ENCODE results near the gene TOX4. TPM values are rescaled to one million over a fixed set of nuclear protein-coding genes. Genes with fewer than 3 reads are reported as not detected.

The TOX4 gene
- total RNA-seq, 4 donors from 2014 or later: 28.0 to 45.2 (median 39.9) TPM

DNA sequence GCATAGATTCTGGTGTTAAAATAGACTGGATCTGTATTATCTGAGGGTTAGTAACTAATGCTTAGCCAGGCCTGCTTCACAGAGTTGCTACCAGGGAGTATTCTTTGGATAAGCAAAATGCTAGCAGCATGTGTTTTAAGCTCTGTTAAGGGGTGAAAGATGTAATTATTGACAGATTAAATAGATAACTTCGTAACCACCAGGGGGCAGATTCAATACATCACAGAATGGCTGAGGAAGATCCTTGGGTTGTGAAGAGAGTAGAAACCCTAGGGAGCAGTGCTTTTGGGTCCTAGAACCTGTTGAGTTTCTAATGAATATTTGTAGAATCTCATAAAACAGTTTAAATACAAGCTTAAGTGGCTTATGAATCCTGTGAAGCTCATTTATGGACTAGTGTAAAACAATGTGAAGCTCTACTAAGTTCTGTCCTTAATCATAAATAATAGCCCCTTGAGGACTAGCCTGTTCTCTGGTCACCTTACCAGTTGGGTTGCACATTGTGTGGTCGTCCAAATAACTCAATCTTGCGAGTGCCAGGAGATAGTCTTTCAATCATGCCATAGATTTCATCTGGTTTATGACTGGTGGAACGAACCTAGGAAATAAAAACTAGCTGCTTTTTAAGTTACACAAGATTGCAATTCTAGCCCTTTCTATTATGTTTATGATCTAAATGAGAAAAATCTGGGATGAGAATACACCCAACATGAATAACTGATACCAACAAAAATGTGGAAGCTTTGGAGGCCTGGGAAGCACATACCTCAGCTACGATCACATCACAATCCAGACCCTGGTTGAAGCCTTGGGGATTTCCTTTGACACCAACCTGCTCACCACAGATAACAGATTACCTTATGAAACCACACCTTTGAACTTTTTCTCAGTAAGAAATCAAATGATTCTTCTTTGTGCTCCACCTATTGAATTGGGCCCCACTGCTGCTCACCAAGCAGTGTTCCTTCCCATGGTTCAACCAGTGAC, 21.8 kb downstream of the TOX4 start:
- Histone ChIP-seq H3K27ac (no peak overlapping the region), H3K27me3 (no peaks in the 10 kb centered on the region), H3K9me3 (no peaks in the 10 kb centered on the region), H3K36me3 (peaks cover 2 to 97% (median 25%) of the 10 kb centered on the region in 3 donors), H3K4me3 (no peak overlapping the region), H3K4me1 (peaks cover 0 to 1% (median 0%) of the 10 kb centered on the region in 4 donors)
- WGBS, 2 donors: 58 to 63% methylated on average over 5 of the region's 5 CpGs
- DNase-seq (ENCODE audit: low spot score in 2 of 2): peak in 1 of 2 donors; percentile 63
- TF ChIP-seq CTCF (IDR thresholded peaks at IDR 0.05): peak in 4 of 5 experiments; percentile 28 to 63 (median 36)
- TF ChIP-seq POLR2A (IDR thresholded peaks at IDR 0.05): no peak
- TF ChIP-seq EP300 (IDR thresholded peaks at IDR 0.05): no peak

- WGBS, 2 donors: 88 to 89% methylated on average over 5 of the region's 5 CpGs
- peaks cover 2 to 71% (median 10%) of the 10 kb centered on the region in 3 donors for H3K36me3 ChIP-seq
- TF ChIP-seq POLR2A (IDR thresholded peaks at IDR 0.05) (no peak), EP300 (IDR thresholded peaks at IDR 0.05) (no peak), CTCF (IDR thresholded peaks at IDR 0.05) (no peak)
Measured at GRCh38 chr14:21501568-21501967, 24.6 kb downstream of the TOX4 start.

GRCh38 chr14:21503376-21503775, 26.4 kb downstream of the TOX4 start:
- H3K27me3 ChIP-seq: no peaks in the 10 kb centered on the region
- H3K36me3 ChIP-seq: peaks cover 2 to 69% (median 11%) of the 10 kb centered on the region in 3 donors
- no peak for DNase-seq (ENCODE audit: low spot score in 2 of 2)
- 92% methylated on average over 4 of the region's 4 CpGs for WGBS, 2 donors
- H3K9me3 ChIP-seq: no peaks in the 10 kb centered on the region
- TF ChIP-seq EP300 (IDR thresholded peaks at IDR 0.05) (no peak), POLR2A (IDR thresholded peaks at IDR 0.05) (no peak), CTCF (IDR thresholded peaks at IDR 0.05) (no peak)
- H3K4me3 ChIP-seq: no peak overlapping the region
- H3K4me1 ChIP-seq: peaks cover 0 to 14% (median 0%) of the 10 kb centered on the region in 4 donors
- H3K27ac ChIP-seq: no peak overlapping the region

More at GRCh38 chr14:21501568-21501967, 24.6 kb downstream of the TOX4 start:
- no peaks in the 10 kb centered on the region for H3K9me3 ChIP-seq
- H3K27me3 ChIP-seq: no peaks in the 10 kb centered on the region
- no peak overlapping the region for H3K27ac ChIP-seq
- H3K4me3 ChIP-seq: no peak overlapping the region
- no peak for DNase-seq (ENCODE audit: low spot score in 2 of 2)
- peaks cover 0 to 14% (median 0%) of the 10 kb centered on the region in 4 donors for H3K4me1 ChIP-seq

GRCh38 chr14:21505012-21505553, 28.1 kb downstream of the TOX4 start:
- no peaks in the 10 kb centered on the region for H3K9me3 ChIP-seq
- no peaks in the 10 kb centered on the region for H3K27me3 ChIP-seq
- no peak overlapping the region for H3K27ac ChIP-seq
- no peak for TF ChIP-seq POLR2A (IDR thresholded peaks at IDR 0.05)
- no peak for TF ChIP-seq CTCF (IDR thresholded peaks at IDR 0.05)
- no peak for TF ChIP-seq EP300 (IDR thresholded peaks at IDR 0.05)
- DNase-seq (ENCODE audit: low spot score in 2 of 2): no peak
- H3K4me3 ChIP-seq: no peak overlapping the region
- H3K36me3 ChIP-seq: peaks cover 2 to 61% (median 11%) of the 10 kb centered on the region in 3 donors
- H3K4me1 ChIP-seq: peaks cover 0 to 28% (median 10%) of the 10 kb centered on the region in 4 donors

GRCh38 chr14:21506557-21506956, 29.6 kb downstream of the TOX4 start:
- DNase-seq (ENCODE audit: low spot score in 2 of 2): no peak
- 89% methylated on average over 2 of the region's 2 CpGs for WGBS, 2 donors
- no peak overlapping the region for H3K4me3 ChIP-seq
- H3K27me3 ChIP-seq: no peaks in the 10 kb centered on the region
- peaks cover 0 to 46% (median 11%) of the 10 kb centered on the region in 3 donors for H3K36me3 ChIP-seq
- H3K4me1 ChIP-seq: peaks cover 0 to 33% (median 12%) of the 10 kb centered on the region in 4 donors
- TF ChIP-seq POLR2A (IDR thresholded peaks at IDR 0.05): no peak
- TF ChIP-seq CTCF (IDR thresholded peaks at IDR 0.05): no peak
- no peak for TF ChIP-seq EP300 (IDR thresholded peaks at IDR 0.05)
- H3K27ac ChIP-seq: no peak overlapping the region
- H3K9me3 ChIP-seq: no peaks in the 10 kb centered on the region

All from tibial nerve (tissue), 4 donors.